Measurements from ENCODE around the gene SLC25A17.
"Not testable (repeated sequence)": the region's sequence is repeated elsewhere in the genome, so short reads cannot be mapped to it uniquely, and the experiment has no call there.

Gene SLC25A17

DNA sequence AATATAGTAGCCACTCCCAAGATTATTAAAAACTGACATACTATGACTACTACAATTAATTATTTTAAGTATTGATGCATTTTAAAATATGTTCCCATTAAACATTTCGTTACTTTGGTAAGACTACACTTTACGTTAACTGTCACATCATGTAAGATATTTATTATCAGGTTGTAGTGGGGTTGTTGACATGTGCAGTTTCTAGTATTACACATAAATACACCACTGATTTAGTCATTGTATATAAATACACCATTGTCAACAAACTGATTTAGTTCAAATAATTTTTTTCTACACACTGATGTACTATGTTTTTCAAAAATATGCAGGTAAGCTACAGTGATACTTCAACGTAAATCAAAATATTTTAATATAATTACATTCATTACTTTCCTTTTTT lies 25.8 kb upstream of the SLC25A17 start:
- no peak overlapping the region for H3K4me3 ChIP-seq (ENCODE audit: control insufficient read depth, low read depth, low read length)
- TF ChIP-seq, protein P1, sequence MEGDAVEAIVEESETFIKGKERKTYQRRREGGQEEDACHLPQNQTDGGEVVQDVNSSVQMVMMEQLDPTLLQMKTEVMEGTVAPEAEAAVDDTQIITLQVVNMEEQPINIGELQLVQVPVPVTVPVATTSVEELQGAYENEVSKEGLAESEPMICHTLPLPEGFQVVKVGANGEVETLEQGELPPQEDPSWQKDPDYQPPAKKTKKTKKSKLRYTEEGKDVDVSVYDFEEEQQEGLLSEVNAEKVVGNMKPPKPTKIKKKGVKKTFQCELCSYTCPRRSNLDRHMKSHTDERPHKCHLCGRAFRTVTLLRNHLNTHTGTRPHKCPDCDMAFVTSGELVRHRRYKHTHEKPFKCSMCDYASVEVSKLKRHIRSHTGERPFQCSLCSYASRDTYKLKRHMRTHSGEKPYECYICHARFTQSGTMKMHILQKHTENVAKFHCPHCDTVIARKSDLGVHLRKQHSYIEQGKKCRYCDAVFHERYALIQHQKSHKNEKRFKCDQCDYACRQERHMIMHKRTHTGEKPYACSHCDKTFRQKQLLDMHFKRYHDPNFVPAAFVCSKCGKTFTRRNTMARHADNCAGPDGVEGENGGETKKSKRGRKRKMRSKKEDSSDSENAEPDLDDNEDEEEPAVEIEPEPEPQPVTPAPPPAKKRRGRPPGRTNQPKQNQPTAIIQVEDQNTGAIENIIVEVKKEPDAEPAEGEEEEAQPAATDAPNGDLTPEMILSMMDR (IDR thresholded peaks at IDR 0.05; ENCODE audit: control insufficient read depth, insufficient read depth, low read depth, low read length, missing control alignments): no peak
- no peak for DNase-seq (ENCODE audit: low read depth)

DNA sequence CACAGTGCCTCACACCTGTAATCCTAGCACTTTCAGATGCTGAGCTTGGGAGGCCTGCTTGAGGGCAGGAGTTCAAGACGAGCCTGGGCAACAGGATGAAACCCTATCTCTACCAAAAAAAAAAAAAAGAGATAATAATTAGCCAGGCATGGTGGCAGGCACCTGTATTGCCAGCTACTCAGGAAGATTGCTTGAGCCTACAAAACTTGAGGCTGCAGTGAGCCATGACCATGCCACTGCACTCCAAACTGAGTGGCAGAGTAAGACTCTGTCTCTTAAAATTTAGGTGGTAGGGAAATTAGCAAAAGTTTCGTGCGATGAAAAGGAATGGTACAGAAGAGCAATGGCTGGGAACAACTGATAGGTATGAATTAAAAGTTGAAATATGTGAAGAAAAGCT lies 19.3 kb upstream of the SLC25A17 start:
- DNase-seq (ENCODE audit: low read depth): no peak
- H3K4me3 ChIP-seq (ENCODE audit: control insufficient read depth, low read depth, low read length): no peak overlapping the region
- TF ChIP-seq, protein P1 (IDR thresholded peaks at IDR 0.05; ENCODE audit: control insufficient read depth, insufficient read depth, low read depth, low read length, missing control alignments): no peak

DNA sequence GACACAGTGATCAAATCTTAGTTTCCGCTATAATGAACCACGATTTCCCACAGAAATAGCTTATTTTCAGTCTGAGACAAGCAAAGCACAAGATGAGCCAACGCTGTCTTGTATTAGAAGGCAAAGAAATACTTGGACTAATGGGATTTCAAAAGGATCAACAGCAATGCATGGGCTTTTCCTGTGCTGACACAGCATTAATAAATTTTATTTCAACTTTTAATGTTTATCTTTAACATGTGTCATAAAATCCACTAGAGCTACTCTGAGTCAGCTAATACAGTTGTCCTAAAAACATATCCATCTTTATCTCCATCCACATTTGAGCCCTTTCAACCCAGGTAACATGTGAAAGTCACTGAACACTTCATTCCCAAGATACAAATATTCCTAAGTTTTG lies 15.5 kb upstream of the SLC25A17 start:
- DNase-seq (ENCODE audit: low read depth): no peak
- H3K4me3 ChIP-seq (ENCODE audit: control insufficient read depth, low read depth, low read length): no peak overlapping the region
- TF ChIP-seq, protein P1 (IDR thresholded peaks at IDR 0.05; ENCODE audit: control insufficient read depth, insufficient read depth, low read depth, low read length, missing control alignments): no peak

DNA sequence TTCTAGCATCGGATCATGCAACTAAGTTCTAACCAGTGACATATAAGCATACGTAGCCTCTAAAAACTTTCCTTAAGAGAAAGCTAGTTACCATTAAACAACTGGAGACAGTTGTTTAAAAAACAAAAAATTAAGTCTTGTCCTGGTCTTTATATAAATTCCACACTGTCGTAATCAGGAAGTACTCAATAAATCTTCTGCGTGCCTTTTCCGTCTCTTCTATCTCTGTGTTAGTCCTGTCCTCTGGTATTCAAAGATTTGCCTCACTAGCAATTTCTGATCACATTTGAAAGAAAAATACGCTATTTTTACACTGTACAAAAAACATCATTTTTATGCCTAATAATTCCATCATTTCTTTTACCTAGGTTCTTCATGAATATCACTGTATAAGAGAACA lies 10.0 kb upstream of the SLC25A17 start:
- DNase-seq (ENCODE audit: low read depth): no peak
- H3K4me3 ChIP-seq (ENCODE audit: control insufficient read depth, low read depth, low read length): no peak overlapping the region
- TF ChIP-seq, protein P1 (IDR thresholded peaks at IDR 0.05; ENCODE audit: control insufficient read depth, insufficient read depth, low read depth, low read length, missing control alignments): no peak

DNA sequence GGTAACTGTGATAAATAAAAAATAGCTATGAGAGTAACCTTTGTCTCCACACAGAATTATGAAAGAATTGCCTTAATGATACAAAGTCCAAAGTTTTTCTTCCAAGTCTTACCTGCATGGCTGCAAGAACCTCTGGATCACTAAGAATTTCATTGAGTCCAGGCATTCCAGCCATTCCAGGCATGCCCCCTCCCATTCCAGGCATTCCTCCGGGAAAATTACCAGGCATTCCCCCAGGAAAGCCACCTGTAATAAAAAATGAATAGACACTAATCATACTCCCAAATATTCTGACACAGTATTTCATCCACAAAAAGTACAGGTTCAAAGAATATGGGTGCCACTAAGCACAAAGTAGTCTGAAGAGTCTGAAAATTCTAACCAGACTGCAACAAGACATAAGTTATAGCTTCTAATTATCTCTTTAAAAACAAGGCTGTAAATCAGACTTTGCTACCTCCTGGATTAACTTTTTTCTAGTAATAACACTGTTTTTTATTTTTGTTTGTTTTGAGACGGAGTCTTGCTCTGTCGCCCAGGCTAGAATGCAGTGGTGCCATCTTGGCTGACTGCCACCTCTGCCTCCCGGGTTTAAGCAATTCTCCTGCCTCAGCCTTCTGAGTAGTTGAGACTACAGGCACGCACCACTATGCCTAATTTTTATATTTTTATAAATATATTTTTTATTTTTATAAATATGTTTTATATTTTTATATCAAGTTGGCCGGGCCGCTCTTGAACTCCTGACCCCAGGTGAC lies 8.0 kb upstream of the SLC25A17 start:
- DNase-seq (ENCODE audit: low read depth): no peak
- TF ChIP-seq, protein P1 (IDR thresholded peaks at IDR 0.05; ENCODE audit: control insufficient read depth, insufficient read depth, low read depth, low read length, missing control alignments): no peak

DNA sequence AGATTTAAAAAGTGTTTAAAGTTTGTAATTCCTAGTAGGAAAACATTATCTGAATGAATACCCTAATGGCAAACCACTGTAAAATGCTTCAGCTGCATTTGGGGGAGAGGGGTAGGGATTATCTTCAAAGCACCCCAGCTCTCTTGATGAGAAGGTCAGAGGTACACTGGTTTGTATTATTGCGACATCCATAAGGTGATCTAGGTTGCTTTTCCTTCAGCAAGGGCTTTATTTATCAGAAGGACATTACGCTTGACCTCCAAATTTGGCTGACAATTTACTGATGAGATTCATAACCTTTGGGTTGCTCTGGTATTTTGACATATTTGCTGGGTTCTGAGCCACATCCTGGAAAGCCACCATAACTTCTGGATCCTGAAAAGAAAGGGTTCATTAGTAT lies 7.1 kb upstream of the SLC25A17 start:
- H3K4me3 ChIP-seq (ENCODE audit: control insufficient read depth, low read depth, low read length); DNase-seq (ENCODE audit: low read depth): not testable (repeated sequence)

More for the DNA sequence above, 8.0 kb upstream of the SLC25A17 start:
- no peak overlapping the region for H3K4me3 ChIP-seq (ENCODE audit: control insufficient read depth, low read depth, low read length)

DNA sequence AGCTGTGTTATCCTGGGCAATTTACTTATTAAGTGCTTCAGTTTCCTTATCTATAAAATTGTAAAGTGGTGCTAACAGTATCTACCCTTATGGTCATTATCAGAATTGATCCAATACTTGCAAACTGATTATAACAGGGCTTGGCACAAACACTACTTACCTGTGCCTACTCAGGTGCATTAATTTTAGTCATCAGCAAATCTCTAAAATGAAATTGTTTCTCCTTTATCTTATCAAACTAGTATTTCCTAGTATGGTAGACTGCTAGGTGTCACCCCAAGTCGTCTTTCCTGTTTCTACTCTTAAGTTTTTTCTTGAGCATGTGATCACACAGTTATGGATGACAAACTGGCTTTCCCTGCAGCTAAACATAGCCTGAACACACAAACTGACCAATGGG lies 4.3 kb upstream of the SLC25A17 start:
- H3K4me3 ChIP-seq (ENCODE audit: control insufficient read depth, low read depth, low read length): no peak overlapping the region
- TF ChIP-seq, protein P1 (IDR thresholded peaks at IDR 0.05; ENCODE audit: control insufficient read depth, insufficient read depth, low read depth, low read length, missing control alignments): no peak
- no peak for DNase-seq (ENCODE audit: low read depth)
